ENCODE results near the gene KHNYN.
"Not testable (repeated sequence)": the region's sequence is repeated elsewhere in the genome, so short reads cannot be mapped to it uniquely, and the experiment has no call there.

KHNYN gene

GRCh38 chr14:24439830-24440605 lies 10.3 kb downstream of the KHNYN start:
- TF ChIP-seq, protein P1, sequence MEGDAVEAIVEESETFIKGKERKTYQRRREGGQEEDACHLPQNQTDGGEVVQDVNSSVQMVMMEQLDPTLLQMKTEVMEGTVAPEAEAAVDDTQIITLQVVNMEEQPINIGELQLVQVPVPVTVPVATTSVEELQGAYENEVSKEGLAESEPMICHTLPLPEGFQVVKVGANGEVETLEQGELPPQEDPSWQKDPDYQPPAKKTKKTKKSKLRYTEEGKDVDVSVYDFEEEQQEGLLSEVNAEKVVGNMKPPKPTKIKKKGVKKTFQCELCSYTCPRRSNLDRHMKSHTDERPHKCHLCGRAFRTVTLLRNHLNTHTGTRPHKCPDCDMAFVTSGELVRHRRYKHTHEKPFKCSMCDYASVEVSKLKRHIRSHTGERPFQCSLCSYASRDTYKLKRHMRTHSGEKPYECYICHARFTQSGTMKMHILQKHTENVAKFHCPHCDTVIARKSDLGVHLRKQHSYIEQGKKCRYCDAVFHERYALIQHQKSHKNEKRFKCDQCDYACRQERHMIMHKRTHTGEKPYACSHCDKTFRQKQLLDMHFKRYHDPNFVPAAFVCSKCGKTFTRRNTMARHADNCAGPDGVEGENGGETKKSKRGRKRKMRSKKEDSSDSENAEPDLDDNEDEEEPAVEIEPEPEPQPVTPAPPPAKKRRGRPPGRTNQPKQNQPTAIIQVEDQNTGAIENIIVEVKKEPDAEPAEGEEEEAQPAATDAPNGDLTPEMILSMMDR (IDR thresholded peaks at IDR 0.05; ENCODE audit: low read depth, low read length, missing control alignments) = no peak
- no peak for DNase-seq (ENCODE audit: extremely low read depth, low read depth)
- no peak overlapping the region for H3K4me3 ChIP-seq (replicated peaks; ENCODE audit: low read depth, low read length)

GRCh38 chr14:24440606-24441399 lies 11.0 kb downstream of the KHNYN start:
- DNase-seq (ENCODE audit: extremely low read depth, low read depth) = no peak
- TF ChIP-seq, protein P1 (IDR thresholded peaks at IDR 0.05; ENCODE audit: low read depth, low read length, missing control alignments) = no peak
- peak overlapping the region; percentile 58 for H3K4me3 ChIP-seq (replicated peaks; ENCODE audit: low read depth, low read length)

GRCh38 chr14:24441485-24441884 lies 11.7 kb downstream of the KHNYN start:
- H3K4me3 ChIP-seq (replicated peaks; ENCODE audit: low read depth, low read length) = peak overlapping the region; percentile 58
- no peak for DNase-seq (ENCODE audit: extremely low read depth, low read depth)
- TF ChIP-seq, protein P1 (IDR thresholded peaks at IDR 0.05; ENCODE audit: low read depth, low read length, missing control alignments) = no peak

GRCh38 chr14:24441904-24442239 lies 12.1 kb downstream of the KHNYN start:
- peak overlapping the region; percentile 58 for H3K4me3 ChIP-seq (replicated peaks; ENCODE audit: low read depth, low read length)
- no peak for DNase-seq (ENCODE audit: extremely low read depth, low read depth)
- TF ChIP-seq, protein P1 (IDR thresholded peaks at IDR 0.05; ENCODE audit: low read depth, low read length, missing control alignments) = no peak

DNA sequence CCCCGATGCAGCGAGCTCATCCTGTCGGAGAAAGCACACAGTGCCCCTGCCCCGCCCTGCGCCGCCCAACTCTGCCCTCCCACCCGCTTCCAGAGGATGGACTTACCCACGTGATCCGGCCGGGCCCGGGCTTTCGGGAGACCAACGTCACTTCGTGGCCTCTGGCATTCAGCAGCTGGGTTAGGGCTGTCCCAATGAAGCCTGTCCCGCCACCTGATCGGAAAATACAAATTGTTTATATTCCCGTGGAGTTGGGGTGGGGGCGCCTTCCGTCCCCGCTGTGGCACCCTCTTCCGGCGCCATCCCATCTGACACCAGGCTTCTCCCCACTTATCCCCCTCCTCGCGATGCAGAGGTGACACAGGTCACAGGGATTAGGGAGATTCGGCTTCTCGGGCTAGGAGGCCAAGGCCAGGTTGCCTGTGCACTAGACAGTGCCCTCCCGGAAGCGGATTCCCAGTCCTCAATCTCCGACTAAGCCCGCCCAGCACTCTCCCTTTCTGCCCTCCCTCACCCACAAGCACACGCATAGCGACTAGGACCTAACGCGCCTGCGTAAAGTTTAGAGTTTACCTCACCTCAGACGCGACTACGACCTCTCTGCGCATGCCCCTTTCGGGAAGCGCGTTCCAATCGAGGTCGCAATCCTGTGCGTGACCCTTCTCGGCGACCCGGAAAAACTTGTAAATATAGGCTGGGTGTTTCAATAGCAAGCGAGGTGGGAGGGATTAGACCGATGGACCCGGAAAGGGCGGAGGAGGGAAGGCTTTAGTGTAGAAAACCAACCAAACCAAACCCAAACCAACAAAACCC lies 12.7 kb downstream of the KHNYN start, which contains the start of gene SDR39U1:
Gene SDR39U1, minus strand, starts transcription at position 537 of the 813 bp plus-strand sequence. Its CDS starts 7 bp downstream, at position 530.
- peak; percentile 99 for DNase-seq (ENCODE audit: extremely low read depth, low read depth)
- H3K4me3 ChIP-seq (replicated peaks; ENCODE audit: low read depth, low read length) = peak within 1 kb of the TSS; percentile 58
- TF ChIP-seq, protein P1 (IDR thresholded peaks at IDR 0.05; ENCODE audit: low read depth, low read length, missing control alignments) = no peak

DNA sequence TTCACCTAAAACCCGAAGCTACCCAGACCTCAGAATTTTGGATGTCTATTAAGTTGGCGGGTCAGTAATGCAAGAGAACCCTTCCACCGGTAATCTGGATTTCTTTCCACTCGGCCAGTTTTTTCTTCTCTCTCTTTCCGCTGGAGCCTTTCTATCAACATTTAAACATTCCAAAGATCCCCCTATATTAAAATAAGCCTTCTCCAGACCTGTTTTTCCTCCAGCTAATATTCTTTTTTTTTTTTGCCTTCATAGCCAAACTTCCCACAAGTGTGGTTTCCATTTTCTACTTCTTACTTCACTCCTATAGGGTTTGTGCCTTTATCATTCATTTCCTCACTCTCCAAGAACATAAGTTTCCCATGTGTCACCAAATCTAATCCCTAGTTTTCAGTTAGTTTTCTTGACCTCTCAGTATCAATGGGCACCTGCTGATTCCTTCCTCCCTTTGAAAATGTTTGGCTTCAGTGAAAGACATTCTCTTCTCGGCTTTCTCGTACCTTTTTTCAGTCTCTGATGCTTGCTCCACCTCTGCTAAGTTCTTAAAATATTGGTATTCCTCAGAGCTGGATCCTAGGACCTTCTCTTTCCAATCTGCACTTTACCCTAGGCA lies 13.4 kb downstream of the KHNYN start:
- DNase-seq (ENCODE audit: extremely low read depth, low read depth) = no peak
- peak overlapping the region; percentile 58 for H3K4me3 ChIP-seq (replicated peaks; ENCODE audit: low read depth, low read length)
- TF ChIP-seq, protein P1 (IDR thresholded peaks at IDR 0.05; ENCODE audit: low read depth, low read length, missing control alignments) = no peak

DNA sequence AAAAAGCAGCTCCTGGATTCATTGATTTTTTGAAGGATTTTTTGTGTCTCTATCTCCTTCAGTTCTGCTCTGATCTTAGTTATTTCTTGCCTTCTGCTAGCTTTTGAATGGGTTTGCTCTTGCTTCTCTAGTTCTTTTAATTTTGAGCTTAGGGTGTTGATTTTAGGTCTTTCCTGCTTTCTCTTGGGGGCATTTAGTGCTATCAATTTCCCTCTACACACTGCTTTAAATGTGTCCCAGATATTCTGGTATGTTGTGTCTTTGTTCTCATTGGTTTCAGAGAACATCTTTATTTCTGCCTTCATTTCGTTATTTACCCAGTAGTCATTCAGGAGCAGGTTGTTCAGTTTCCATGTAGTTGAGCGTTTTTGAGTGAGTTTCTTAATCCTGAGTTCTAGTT lies 21.1 kb downstream of the KHNYN start:
- DNase-seq (ENCODE audit: extremely low read depth, low read depth); H3K4me3 ChIP-seq (replicated peaks; ENCODE audit: low read depth, low read length): not testable (repeated sequence)
